Thyroid gland (tissue), 4 donors: ENCODE data around the gene TNFSF11. TPM values are rescaled to one million over a fixed set of nuclear protein-coding genes. Genes with fewer than 3 reads are reported as not detected.

ENCODE experiments used
- DNase-seq, 2 donors: peaks; one replicate each; pipeline ENCODE4 v3.0.0-alpha.2; 2019
- H3K27ac ChIP-seq, 3 donors: fragments of 200-600 bp; sonication (generic); 1 replicate in 2 of 3; 2 replicates in 1 of 3; pipeline ENCODE4 v1.5.1; 2016 to 2019; ENCODE audit warnings: mild to moderate bottlenecking in 1 of 3, moderate library complexity in 1 of 3
- H3K27me3 ChIP-seq: fragments of 200-600 bp; sonication (generic); one replicate; pipeline ENCODE4 v1.5.1; 2019
- H3K36me3 ChIP-seq, 2 donors: fragments of 200-600 bp; sonication (generic); one replicate each; pipeline ENCODE4 v1.5.1; 2016 to 2019
- H3K4me1 ChIP-seq, 2 donors: fragments of 200-600 bp; sonication (generic); one replicate each; pipeline ENCODE4 v1.5.1; 2017 to 2019
- H3K4me3 ChIP-seq, 3 donors: fragments of 200-600 bp; sonication (generic); replicated peaks in 1 of 3; 1 replicate in 2 of 3; 2 replicates in 1 of 3; pipeline ENCODE4 v1.5.1; 2016; ENCODE audit warnings: mild to moderate bottlenecking in 1 of 3
- H3K9me3 ChIP-seq: fragments of 200-600 bp; sonication (generic); one replicate; pipeline ENCODE4 v1.5.1; 2017
- POLR2A ChIP-seq, 2 donors: fragments of 450-650 bp; IDR thresholded peaks; one replicate each; pipeline ENCODE4 v1.6.1; 2017; ENCODE audit warnings: antibody characterized with exemption in 2 of 2, mild to moderate bottlenecking in 2 of 2, moderate library complexity in 1 of 2
- WGBS, 2 donors: methylation state at CpG; one replicate each; pipeline ENCODE4 v1.1.5; 2017; 5-methylcytosine and 5-hydroxymethylcytosine counted together
- intact Hi-C: fragments of 100-400 bp; cut with DNase I; formaldehyde crosslinking; loops from one replicate; pipeline ENCODE4 v1.15.1; 2023
- total RNA-seq, 4 donors: library from RNA; depleted of rRNA; stranded (reverse); fragments of >200 nt; gene quantifications; one replicate each; pipeline ENCODE4 v1.2.3, GENCODE V29; 2016
- TF ChIP-seq, protein P1 (sequence below), 6 experiments: fragments of 200-600 bp in 3 of 6; fragments of 450-650 bp in 3 of 6; sonication (generic) in 3 of 6; IDR thresholded peaks; one replicate each; pipeline ENCODE4 v1.5.1; 2016 to 2019; ENCODE audit warnings: antibody characterized with exemption in 6 of 6, mild to moderate bottlenecking in 2 of 6, inconsistent platforms in 1 of 6, moderate library complexity in 1 of 6

TNFSF11 gene
- total RNA-seq, 4 donors from 2014 or later = not detected

GRCh38 chr13:42561752-42562467, 12.0 kb upstream of the TNFSF11 start:
- Histone ChIP-seq H3K4me1 (no peaks in the 10 kb centered on the region), H3K27me3 (no peaks in the 10 kb centered on the region), H3K9me3 (no peaks in the 10 kb centered on the region), H3K4me3 (no peak overlapping the region), H3K36me3 (no peaks in the 10 kb centered on the region), H3K27ac (no peak overlapping the region)
- no peak for DNase-seq
- no peak for TF ChIP-seq POLR2A (IDR thresholded peaks at IDR 0.05)
- TF ChIP-seq, protein P1, sequence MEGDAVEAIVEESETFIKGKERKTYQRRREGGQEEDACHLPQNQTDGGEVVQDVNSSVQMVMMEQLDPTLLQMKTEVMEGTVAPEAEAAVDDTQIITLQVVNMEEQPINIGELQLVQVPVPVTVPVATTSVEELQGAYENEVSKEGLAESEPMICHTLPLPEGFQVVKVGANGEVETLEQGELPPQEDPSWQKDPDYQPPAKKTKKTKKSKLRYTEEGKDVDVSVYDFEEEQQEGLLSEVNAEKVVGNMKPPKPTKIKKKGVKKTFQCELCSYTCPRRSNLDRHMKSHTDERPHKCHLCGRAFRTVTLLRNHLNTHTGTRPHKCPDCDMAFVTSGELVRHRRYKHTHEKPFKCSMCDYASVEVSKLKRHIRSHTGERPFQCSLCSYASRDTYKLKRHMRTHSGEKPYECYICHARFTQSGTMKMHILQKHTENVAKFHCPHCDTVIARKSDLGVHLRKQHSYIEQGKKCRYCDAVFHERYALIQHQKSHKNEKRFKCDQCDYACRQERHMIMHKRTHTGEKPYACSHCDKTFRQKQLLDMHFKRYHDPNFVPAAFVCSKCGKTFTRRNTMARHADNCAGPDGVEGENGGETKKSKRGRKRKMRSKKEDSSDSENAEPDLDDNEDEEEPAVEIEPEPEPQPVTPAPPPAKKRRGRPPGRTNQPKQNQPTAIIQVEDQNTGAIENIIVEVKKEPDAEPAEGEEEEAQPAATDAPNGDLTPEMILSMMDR (IDR thresholded peaks at IDR 0.05) = no peak
- 60 to 63% methylated on average over 3 of the region's 3 CpGs for WGBS, 2 donors
- intact Hi-C loops = no loop called here

DNA sequence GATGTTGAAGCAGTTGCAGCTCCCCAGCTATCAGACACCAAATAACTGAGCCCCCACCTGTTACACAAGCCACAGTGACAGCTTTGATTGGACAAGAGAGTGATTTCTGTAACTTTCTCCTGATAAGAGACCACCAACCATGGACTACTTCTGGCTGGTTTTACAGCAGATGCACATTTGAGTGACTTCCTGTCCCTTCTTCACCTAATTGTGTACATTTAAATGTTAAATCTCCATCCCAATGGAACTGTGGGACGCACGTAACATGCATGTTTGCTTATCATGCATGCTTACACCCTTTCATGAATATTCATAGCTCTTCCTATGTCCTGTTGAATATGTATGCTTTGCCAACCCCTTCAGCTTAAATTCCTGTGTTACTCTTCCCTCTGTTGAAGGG, 6.0 kb upstream of the TNFSF11 start:
- no peaks in the 10 kb centered on the region for H3K27me3 ChIP-seq
- no peaks in the 10 kb centered on the region for H3K36me3 ChIP-seq
- H3K27ac ChIP-seq = no peak overlapping the region
- H3K4me3 ChIP-seq = no peak overlapping the region
- no peak for DNase-seq
- TF ChIP-seq, protein P1 (IDR thresholded peaks at IDR 0.05) = no peak
- no peak for TF ChIP-seq POLR2A (IDR thresholded peaks at IDR 0.05)
- WGBS, 2 donors = 62 to 70% methylated on average over 2 of the region's 2 CpGs
- intact Hi-C loops = no loop called here
- H3K4me1 ChIP-seq = no peaks in the 10 kb centered on the region
- no peaks in the 10 kb centered on the region for H3K9me3 ChIP-seq

DNA sequence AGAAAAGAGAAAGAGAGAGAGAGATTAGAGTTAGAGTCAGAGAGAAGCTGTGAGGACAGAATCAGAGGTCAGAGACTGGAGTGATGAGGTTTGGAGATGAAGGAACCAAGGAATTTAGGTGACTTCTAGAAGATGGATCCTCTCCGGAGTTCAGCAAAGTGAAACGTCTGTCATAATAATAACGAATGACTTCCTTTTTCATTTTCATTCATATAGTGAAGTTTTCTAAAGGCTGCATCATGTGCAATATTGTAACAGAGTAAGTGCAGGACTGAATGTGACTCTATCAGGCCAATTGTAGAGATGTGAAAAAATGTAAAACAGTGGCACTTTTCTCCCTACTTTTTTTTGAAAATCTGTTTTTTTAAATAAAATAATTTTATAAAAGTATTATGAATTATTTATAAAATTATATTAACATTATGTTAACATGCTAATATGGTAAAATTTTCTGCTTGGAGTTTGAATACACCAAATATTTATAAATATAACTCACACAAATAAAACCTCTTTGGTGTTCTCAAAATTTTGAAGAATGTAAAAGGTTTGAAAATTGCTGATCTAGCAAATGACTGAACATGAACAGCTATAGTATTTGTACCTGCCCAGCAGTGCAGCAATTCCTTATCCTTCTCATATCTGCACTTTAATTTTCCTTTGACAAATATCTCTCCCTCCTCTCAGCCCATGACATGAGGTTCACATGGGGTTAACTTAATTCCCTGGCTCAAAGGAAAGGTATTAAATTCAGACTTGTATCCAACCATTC, 4.2 kb upstream of the TNFSF11 start:
- no peak for DNase-seq
- no peaks in the 10 kb centered on the region for H3K27me3 ChIP-seq
- H3K4me1 ChIP-seq = peaks cover 0 to 8% of the 10 kb centered on the region in 2 donors
- no peaks in the 10 kb centered on the region for H3K36me3 ChIP-seq
- intact Hi-C loops = no loop called here
- 69 to 76% methylated on average over 3 of the region's 3 CpGs for WGBS, 2 donors
- no peak overlapping the region for H3K27ac ChIP-seq
- no peaks in the 10 kb centered on the region for H3K9me3 ChIP-seq
- TF ChIP-seq, protein P1 (IDR thresholded peaks at IDR 0.05) = no peak
- TF ChIP-seq POLR2A (IDR thresholded peaks at IDR 0.05) = no peak
- no peak overlapping the region for H3K4me3 ChIP-seq

- intact Hi-C loops = no loop called here
- Histone ChIP-seq H3K36me3 (no peaks in the 10 kb centered on the region), H3K4me3 (no peak overlapping the region), H3K27me3 (no peaks in the 10 kb centered on the region), H3K27ac (no peak overlapping the region), H3K4me1 (peaks cover 0 to 9% of the 10 kb centered on the region in 2 donors), H3K9me3 (no peaks in the 10 kb centered on the region)
- 92% methylated on average over 2 of the region's 2 CpGs for WGBS, 2 donors
- no peak for DNase-seq
- TF ChIP-seq, protein P1 (IDR thresholded peaks at IDR 0.05) = no peak
- TF ChIP-seq POLR2A (IDR thresholded peaks at IDR 0.05) = no peak
Measured at GRCh38 chr13:42571895-42572294, 2.1 kb upstream of the TNFSF11 start.
